GM18858 (cell line): Measurements from ENCODE around the gene TRIM65.
A peak's percentile ranks its signal among the peaks of the same experiment; 100 is the strongest.

Source experiments
- ATAC-seq: cut with Tn5 transposase; IDR thresholded peaks from one replicate; pipeline ENCODE4 v1.9.1; 2021; ENCODE audit not compliant: unreplicated experiment

TRIM65 gene

GRCh38 chr17:75896415-75897159 is at the start of gene TRIM65:
Gene TRIM65, minus strand, starts transcription at chr17:75896951. Its CDS starts 14 bp downstream, at chr17:75896937.
- ATAC-seq: peak; percentile 49

GRCh38 chr17:75945211-75945610 is 48.5 kb upstream of the TRIM65 start:
- ATAC-seq: no peak

GRCh38 chr17:75943491-75943890 is 46.7 kb upstream of the TRIM65 start:
- ATAC-seq: no peak

- ATAC-seq: no peak
These were observed 45.7 kb upstream of the TRIM65 start for GRCh38 chr17:75942473-75942872.

GRCh38 chr17:75941442-75941819 is 44.7 kb upstream of the TRIM65 start:
- ATAC-seq: no peak

- ATAC-seq: peak; percentile 89
These were observed 44.1 kb upstream of the TRIM65 start, which contains the start of gene FBF1 for GRCh38 chr17:75940727-75941441. Gene FBF1, minus strand, starts transcription at chr17:75941042. Its CDS starts 2,893 bp downstream, at chr17:75938149.

- no peak for ATAC-seq
These were observed 40.9 kb upstream of the TRIM65 start for GRCh38 chr17:75937652-75938051.

GRCh38 chr17:75933808-75934207 is 37.1 kb upstream of the TRIM65 start:
- ATAC-seq: no peak

GRCh38 chr17:75932852-75933251 is 36.1 kb upstream of the TRIM65 start:
- no peak for ATAC-seq

GRCh38 chr17:75931062-75931461 is 34.3 kb upstream of the TRIM65 start:
- no peak for ATAC-seq

- ATAC-seq: no peak
These were observed 30.7 kb upstream of the TRIM65 start for GRCh38 chr17:75927286-75927922.

- ATAC-seq: no peak
These were observed 29.7 kb upstream of the TRIM65 start for GRCh38 chr17:75926456-75926855.

- ATAC-seq: no peak
These were observed 29.2 kb upstream of the TRIM65 start for GRCh38 chr17:75925912-75926311.

GRCh38 chr17:75925103-75925502 is 28.4 kb upstream of the TRIM65 start:
- no peak for ATAC-seq

- ATAC-seq: no peak
These were observed 26.5 kb upstream of the TRIM65 start for GRCh38 chr17:75922963-75923874.

- no peak for ATAC-seq
These were observed 25.6 kb upstream of the TRIM65 start for GRCh38 chr17:75922173-75922961.

GRCh38 chr17:75921596-75921995 is 24.8 kb upstream of the TRIM65 start:
- ATAC-seq: no peak

- no peak for ATAC-seq
These were observed 23.4 kb upstream of the TRIM65 start for GRCh38 chr17:75920045-75920560.

- no peak for ATAC-seq
These were observed 22.9 kb upstream of the TRIM65 start for GRCh38 chr17:75919611-75920010.

GRCh38 chr17:75917917-75918445 is 21.2 kb upstream of the TRIM65 start:
- no peak for ATAC-seq
